Liver (tissue), 3 donors: Measurements from ENCODE around the gene TLCD5.

ENCODE experiments used
- FOXA2 ChIP-seq: IDR thresholded peaks from 2 replicates; pipeline ENCODE4 v1.6.1; 2016; ENCODE audit warnings: antibody characterized with exemption
- HNF4A ChIP-seq, 2 donors: conservative IDR thresholded peaks; 2 replicates each; pipeline ENCODE4 v1.6.1; 2016; ENCODE audit warnings: antibody characterized with exemption in 2 of 2, mild to moderate bottlenecking in 2 of 2
- TAF1 ChIP-seq: conservative IDR thresholded peaks from 2 replicates; pipeline ENCODE4 v1.6.1; 2016; ENCODE audit warnings: antibody characterized with exemption, mild to moderate bottlenecking
- TF ChIP-seq, protein P1 (sequence below): IDR thresholded peaks from 2 replicates; pipeline ENCODE4 v1.6.1; 2016; ENCODE audit warnings: antibody characterized with exemption
- TF ChIP-seq, protein P2 (sequence below): fragments of 150-350 bp; IDR thresholded peaks from 2 replicates; pipeline ENCODE4 v1.5.1; 2017; ENCODE audit warnings: improper control_type of control experiment, low read depth, low read length; ENCODE audit not compliant: missing input control
- TF ChIP-seq, protein P3 (sequence below): IDR thresholded peaks from 2 replicates; pipeline ENCODE4 v1.6.1; 2016; ENCODE audit warnings: antibody characterized with exemption
- TF ChIP-seq, protein P4 (sequence below): IDR thresholded peaks from 2 replicates; pipeline ENCODE4 v1.6.1; 2016; ENCODE audit warnings: antibody characterized with exemption
- donor health status: healthy.
- donor health status: healthy.

DNA sequence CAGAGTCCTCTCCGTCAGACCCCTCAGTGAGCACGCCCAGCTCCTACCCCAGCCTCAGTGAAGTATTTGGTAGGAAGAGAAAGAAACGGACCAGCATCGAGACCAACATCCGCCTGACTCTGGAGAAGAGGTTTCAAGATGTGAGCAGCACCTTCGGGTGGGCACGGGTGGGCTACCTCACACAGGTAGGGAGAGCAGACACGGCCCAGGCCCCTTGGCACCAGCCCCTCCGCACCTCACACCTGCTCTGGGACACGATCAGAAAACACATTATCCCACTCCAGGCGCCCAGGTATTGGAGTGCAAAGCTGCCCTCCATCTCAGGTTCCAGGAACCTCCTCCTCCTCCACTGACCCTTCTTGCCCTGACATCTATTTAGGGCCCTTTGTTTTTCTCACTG lies 17.6 kb upstream of the TLCD5 start:
- TF ChIP-seq, protein P1, sequence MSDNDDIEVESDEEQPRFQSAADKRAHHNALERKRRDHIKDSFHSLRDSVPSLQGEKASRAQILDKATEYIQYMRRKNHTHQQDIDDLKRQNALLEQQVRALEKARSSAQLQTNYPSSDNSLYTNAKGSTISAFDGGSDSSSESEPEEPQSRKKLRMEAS, result no peak
- TF ChIP-seq, protein P2, sequence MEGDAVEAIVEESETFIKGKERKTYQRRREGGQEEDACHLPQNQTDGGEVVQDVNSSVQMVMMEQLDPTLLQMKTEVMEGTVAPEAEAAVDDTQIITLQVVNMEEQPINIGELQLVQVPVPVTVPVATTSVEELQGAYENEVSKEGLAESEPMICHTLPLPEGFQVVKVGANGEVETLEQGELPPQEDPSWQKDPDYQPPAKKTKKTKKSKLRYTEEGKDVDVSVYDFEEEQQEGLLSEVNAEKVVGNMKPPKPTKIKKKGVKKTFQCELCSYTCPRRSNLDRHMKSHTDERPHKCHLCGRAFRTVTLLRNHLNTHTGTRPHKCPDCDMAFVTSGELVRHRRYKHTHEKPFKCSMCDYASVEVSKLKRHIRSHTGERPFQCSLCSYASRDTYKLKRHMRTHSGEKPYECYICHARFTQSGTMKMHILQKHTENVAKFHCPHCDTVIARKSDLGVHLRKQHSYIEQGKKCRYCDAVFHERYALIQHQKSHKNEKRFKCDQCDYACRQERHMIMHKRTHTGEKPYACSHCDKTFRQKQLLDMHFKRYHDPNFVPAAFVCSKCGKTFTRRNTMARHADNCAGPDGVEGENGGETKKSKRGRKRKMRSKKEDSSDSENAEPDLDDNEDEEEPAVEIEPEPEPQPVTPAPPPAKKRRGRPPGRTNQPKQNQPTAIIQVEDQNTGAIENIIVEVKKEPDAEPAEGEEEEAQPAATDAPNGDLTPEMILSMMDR, result no peak
- TF ChIP-seq TAF1 (no peak), HNF4A (conservative IDR thresholded peaks at IDR 0.05) (no peak), FOXA2 (no peak)
- TF ChIP-seq, protein P3, sequence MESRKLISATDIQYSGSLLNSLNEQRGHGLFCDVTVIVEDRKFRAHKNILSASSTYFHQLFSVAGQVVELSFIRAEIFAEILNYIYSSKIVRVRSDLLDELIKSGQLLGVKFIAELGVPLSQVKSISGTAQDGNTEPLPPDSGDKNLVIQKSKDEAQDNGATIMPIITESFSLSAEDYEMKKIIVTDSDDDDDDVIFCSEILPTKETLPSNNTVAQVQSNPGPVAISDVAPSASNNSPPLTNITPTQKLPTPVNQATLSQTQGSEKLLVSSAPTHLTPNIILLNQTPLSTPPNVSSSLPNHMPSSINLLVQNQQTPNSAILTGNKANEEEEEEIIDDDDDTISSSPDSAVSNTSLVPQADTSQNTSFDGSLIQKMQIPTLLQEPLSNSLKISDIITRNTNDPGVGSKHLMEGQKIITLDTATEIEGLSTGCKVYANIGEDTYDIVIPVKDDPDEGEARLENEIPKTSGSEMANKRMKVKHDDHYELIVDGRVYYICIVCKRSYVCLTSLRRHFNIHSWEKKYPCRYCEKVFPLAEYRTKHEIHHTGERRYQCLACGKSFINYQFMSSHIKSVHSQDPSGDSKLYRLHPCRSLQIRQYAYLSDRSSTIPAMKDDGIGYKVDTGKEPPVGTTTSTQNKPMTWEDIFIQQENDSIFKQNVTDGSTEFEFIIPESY, result no peak
- TF ChIP-seq, protein P4, sequence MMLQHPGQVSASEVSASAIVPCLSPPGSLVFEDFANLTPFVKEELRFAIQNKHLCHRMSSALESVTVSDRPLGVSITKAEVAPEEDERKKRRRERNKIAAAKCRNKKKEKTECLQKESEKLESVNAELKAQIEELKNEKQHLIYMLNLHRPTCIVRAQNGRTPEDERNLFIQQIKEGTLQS, result no peak
